AG09319 (cell line): ENCODE data around the gene VPS13D.

ENCODE experiments used
- DNase-seq: peaks from one replicate; pipeline ENCODE4 v3.0.0-alpha.2; 2010; ENCODE audit warnings: low read depth; ENCODE audit errors: extremely low read depth
- CTCF ChIP-seq: IDR thresholded peaks from 2 replicates; pipeline ENCODE4 v1.5.1; 2011; ENCODE audit warnings: low read depth, mild to moderate bottlenecking, inconsistent platforms, low read length, moderate library complexity

VPS13D gene

GRCh38 chr1:12191242-12192032, 38.4 kb upstream of the VPS13D start:
- no peak for TF ChIP-seq CTCF
- DNase-seq = no peak

- no peak for DNase-seq
- no peak for TF ChIP-seq CTCF
Measured at GRCh38 chr1:12194666-12195216, 35.1 kb upstream of the VPS13D start.

GRCh38 chr1:12195416-12195815, 34.4 kb upstream of the VPS13D start:
- no peak for DNase-seq
- TF ChIP-seq CTCF = no peak

GRCh38 chr1:12196641-12197482, 33.0 kb upstream of the VPS13D start:
- no peak; the same call in 1 of the 2 replicates for TF ChIP-seq CTCF
- no peak for DNase-seq

GRCh38 chr1:12197483-12197880, 32.3 kb upstream of the VPS13D start:
- DNase-seq = no peak
- TF ChIP-seq CTCF = no peak

- TF ChIP-seq CTCF = no peak
- no peak for DNase-seq
Measured at GRCh38 chr1:12200208-12200607, 29.6 kb upstream of the VPS13D start.
